Liver (tissue), 3 donors: ENCODE measurements around the gene THEMIS2.

ENCODE experiments used
- GABPA ChIP-seq, 2 donors: IDR thresholded peaks in 1 of 2; conservative IDR thresholded peaks in 1 of 2; 2 replicates each; pipeline ENCODE4 v1.6.1; 2016; ENCODE audit warnings: antibody characterized with exemption in 2 of 2, mild to moderate bottlenecking in 1 of 2, moderate library complexity in 1 of 2
- NR2F2 ChIP-seq: IDR thresholded peaks from 2 replicates; pipeline ENCODE4 v1.6.1; 2016; ENCODE audit warnings: antibody characterized with exemption
- TAF1 ChIP-seq: conservative IDR thresholded peaks from 2 replicates; pipeline ENCODE4 v1.6.1; 2016; ENCODE audit warnings: antibody characterized with exemption, mild to moderate bottlenecking
- TF ChIP-seq, protein P1 (sequence below): fragments of 150-350 bp; IDR thresholded peaks from 2 replicates; pipeline ENCODE4 v1.5.1; 2017; ENCODE audit warnings: improper control_type of control experiment, low read depth, low read length; ENCODE audit not compliant: missing input control
- TF ChIP-seq, protein P2 (sequence below): IDR thresholded peaks from 2 replicates; pipeline ENCODE4 v1.6.1; 2016; ENCODE audit warnings: antibody characterized with exemption, mild to moderate bottlenecking
- donor health status: healthy.
- donor health status: healthy.

DNA sequence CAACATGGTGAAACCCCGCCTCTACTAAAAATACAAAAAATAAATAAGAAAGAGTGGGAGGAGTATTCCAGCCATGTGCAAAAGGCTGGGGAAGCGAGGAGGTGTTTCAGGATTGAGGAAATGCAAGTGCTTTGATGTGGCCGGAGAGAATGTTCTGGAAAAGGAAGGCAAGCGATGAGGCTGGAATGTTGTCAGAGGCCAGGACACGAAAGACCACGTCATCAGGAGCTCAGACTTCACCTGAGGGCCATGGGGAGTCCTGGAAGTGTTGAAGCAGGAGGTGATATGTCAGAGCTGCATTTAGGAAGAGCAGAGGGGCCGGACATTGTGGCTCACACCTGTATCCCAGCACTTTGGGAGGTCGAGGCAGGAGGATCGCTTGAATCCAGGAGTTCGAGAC, 10.9 kb upstream of the THEMIS2 start:
- TF ChIP-seq, protein P1, sequence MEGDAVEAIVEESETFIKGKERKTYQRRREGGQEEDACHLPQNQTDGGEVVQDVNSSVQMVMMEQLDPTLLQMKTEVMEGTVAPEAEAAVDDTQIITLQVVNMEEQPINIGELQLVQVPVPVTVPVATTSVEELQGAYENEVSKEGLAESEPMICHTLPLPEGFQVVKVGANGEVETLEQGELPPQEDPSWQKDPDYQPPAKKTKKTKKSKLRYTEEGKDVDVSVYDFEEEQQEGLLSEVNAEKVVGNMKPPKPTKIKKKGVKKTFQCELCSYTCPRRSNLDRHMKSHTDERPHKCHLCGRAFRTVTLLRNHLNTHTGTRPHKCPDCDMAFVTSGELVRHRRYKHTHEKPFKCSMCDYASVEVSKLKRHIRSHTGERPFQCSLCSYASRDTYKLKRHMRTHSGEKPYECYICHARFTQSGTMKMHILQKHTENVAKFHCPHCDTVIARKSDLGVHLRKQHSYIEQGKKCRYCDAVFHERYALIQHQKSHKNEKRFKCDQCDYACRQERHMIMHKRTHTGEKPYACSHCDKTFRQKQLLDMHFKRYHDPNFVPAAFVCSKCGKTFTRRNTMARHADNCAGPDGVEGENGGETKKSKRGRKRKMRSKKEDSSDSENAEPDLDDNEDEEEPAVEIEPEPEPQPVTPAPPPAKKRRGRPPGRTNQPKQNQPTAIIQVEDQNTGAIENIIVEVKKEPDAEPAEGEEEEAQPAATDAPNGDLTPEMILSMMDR: no peak
- TF ChIP-seq, protein P2, sequence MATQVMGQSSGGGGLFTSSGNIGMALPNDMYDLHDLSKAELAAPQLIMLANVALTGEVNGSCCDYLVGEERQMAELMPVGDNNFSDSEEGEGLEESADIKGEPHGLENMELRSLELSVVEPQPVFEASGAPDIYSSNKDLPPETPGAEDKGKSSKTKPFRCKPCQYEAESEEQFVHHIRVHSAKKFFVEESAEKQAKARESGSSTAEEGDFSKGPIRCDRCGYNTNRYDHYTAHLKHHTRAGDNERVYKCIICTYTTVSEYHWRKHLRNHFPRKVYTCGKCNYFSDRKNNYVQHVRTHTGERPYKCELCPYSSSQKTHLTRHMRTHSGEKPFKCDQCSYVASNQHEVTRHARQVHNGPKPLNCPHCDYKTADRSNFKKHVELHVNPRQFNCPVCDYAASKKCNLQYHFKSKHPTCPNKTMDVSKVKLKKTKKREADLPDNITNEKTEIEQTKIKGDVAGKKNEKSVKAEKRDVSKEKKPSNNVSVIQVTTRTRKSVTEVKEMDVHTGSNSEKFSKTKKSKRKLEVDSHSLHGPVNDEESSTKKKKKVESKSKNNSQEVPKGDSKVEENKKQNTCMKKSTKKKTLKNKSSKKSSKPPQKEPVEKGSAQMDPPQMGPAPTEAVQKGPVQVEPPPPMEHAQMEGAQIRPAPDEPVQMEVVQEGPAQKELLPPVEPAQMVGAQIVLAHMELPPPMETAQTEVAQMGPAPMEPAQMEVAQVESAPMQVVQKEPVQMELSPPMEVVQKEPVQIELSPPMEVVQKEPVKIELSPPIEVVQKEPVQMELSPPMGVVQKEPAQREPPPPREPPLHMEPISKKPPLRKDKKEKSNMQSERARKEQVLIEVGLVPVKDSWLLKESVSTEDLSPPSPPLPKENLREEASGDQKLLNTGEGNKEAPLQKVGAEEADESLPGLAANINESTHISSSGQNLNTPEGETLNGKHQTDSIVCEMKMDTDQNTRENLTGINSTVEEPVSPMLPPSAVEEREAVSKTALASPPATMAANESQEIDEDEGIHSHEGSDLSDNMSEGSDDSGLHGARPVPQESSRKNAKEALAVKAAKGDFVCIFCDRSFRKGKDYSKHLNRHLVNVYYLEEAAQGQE: no peak
- no peak for TF ChIP-seq TAF1
- TF ChIP-seq GABPA (IDR thresholded peaks at IDR 0.05 in 1 of 2, conservative IDR thresholded peaks at IDR 0.05 in 1 of 2): no peak
- TF ChIP-seq NR2F2: no peak
